Ectodermal cell (in vitro differentiated cells): ENCODE measurements around the gene SLC10A3.

Experiments used
- H3K27ac ChIP-seq: 2 replicates; pipeline ENCODE4 v1.7.0; 2013; ENCODE audit warnings: mild to moderate bottlenecking, low read depth, low read length; ENCODE audit not compliant: insufficient read depth, poor library complexity, severe bottlenecking
- H3K27me3 ChIP-seq: 2 replicates; pipeline ENCODE4 v1.7.0; 2013; ENCODE audit warnings: mild to moderate bottlenecking, low read length; ENCODE audit not compliant: insufficient read depth, control insufficient read depth, poor library complexity, severe bottlenecking
- H3K36me3 ChIP-seq: one replicate; pipeline ENCODE4 v1.7.0; 2013; ENCODE audit warnings: low read length; ENCODE audit not compliant: control insufficient read depth, insufficient read depth
- H3K4me1 ChIP-seq: one replicate; pipeline ENCODE4 v1.7.0; 2013; ENCODE audit warnings: low read length; ENCODE audit not compliant: control insufficient read depth, insufficient read depth
- H3K4me3 ChIP-seq: 2 replicates; pipeline ENCODE4 v1.7.0; 2013; ENCODE audit warnings: low read depth, low read length, control low read depth; ENCODE audit not compliant: insufficient read depth
- H3K9me3 ChIP-seq: 2 replicates; pipeline ENCODE4 v1.7.0; 2013; ENCODE audit warnings: mild to moderate bottlenecking, low read length, moderate library complexity; ENCODE audit not compliant: control insufficient read depth
- WGBS, 2 experiments: methylation state at CpG; one replicate each; pipeline ENCODE4 v1.1.7; 2013; ENCODE audit warnings: missing lambda C conversion rate in 2 of 2; 5-methylcytosine and 5-hydroxymethylcytosine counted together

The SLC10A3 gene

GRCh38 chrX:154525606-154526490 lies 35.4 kb upstream of the SLC10A3 start:
- Histone ChIP-seq H3K4me3 (no peak overlapping the region), H3K27me3 (no peaks in the 10 kb centered on the region), H3K4me1 (no peaks in the 10 kb centered on the region), H3K36me3 (no peaks in the 10 kb centered on the region), H3K27ac (no peak overlapping the region), H3K9me3 (no peaks in the 10 kb centered on the region)
- 87 to 93% methylated on average over 14 of the region's 14 CpGs for WGBS, 2 experiments

GRCh38 chrX:154519389-154519788 lies 29.0 kb upstream of the SLC10A3 start:
- Histone ChIP-seq H3K9me3 (no peaks in the 10 kb centered on the region), H3K27ac (no peak overlapping the region), H3K36me3 (no peaks in the 10 kb centered on the region), H3K27me3 (no peaks in the 10 kb centered on the region), H3K4me1 (peaks cover 10% of the 10 kb centered on the region), H3K4me3 (no peak overlapping the region)
- 93 to 95% methylated on average over 8 of the region's 8 CpGs for WGBS, 2 experiments

DNA sequence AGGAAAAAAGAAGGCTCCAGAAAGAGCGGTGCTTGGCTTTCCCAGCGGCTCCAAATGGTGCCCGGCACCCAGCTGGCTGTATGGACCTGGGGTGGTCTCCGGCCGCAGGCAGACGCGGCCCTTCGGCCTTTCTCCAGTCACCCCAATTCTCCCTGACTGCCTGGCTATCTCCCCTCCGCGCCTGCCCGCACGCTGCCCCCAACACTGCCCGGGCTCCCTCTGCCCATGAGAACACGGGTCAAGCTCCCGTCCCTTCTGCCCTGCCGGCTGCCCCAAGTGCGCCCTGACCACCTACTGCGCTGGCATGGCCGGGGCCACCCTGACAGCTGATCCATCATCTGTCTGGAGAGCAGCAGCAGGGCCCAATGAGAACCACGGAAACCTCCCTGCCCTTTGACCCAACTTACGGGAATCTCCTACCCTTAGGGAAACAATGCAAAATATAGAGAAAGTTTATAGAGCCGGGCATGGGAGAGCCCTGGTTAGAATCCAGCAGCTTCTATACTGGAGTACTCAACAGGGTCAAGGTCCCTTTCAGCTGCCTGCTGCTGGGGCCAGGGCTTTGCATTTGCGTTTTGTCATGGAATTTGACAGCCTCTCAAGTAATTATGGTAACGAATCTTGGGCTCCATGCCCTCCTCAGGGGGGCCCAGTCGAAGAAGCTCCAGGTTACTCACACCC lies 26.8 kb upstream of the SLC10A3 start:
- Histone ChIP-seq H3K9me3 (no peaks in the 10 kb centered on the region), H3K4me3 (peak overlapping the region; percentile 60), H3K4me1 (peaks cover 10% of the 10 kb centered on the region), H3K27ac (peak overlapping the region; percentile 76), H3K27me3 (no peaks in the 10 kb centered on the region), H3K36me3 (no peaks in the 10 kb centered on the region)
- 6 to 8% methylated on average over 24 to 25 of the region's 25 CpGs for WGBS, 2 experiments

GRCh38 chrX:154516656-154517100 lies 26.2 kb upstream of the SLC10A3 start:
- H3K4me3 ChIP-seq, result peak overlapping the region; percentile 60
- WGBS, 2 experiments, result 1 to 2% methylated on average over 17 to 19 of the region's 19 CpGs
- peak overlapping the region; percentile 76 for H3K27ac ChIP-seq
- no peaks in the 10 kb centered on the region for H3K9me3 ChIP-seq
- no peaks in the 10 kb centered on the region for H3K27me3 ChIP-seq
- H3K36me3 ChIP-seq, result no peaks in the 10 kb centered on the region
- H3K4me1 ChIP-seq, result peaks cover 10% of the 10 kb centered on the region

- Histone ChIP-seq H3K4me3 (peak within 1 kb of the TSS; percentile 60), H3K4me1 (peaks cover 10% of the 10 kb centered on the region), H3K27ac (peak within 1 kb of the TSS; percentile 76), H3K36me3 (no peaks in the 10 kb centered on the region), H3K27me3 (no peaks in the 10 kb centered on the region), H3K9me3 (no peaks in the 10 kb centered on the region)
- 0% methylated on average over 59 of the region's 59 CpGs for WGBS, 2 experiments
Measured at GRCh38 chrX:154515966-154516655, 25.7 kb upstream of the SLC10A3 start, which contains the start of gene FAM3A. Gene FAM3A (minus strand): TSS chrX:154516232. CDS start chrX:154515772, 460 bp downstream.

GRCh38 chrX:154515090-154515965 lies 24.9 kb upstream of the SLC10A3 start:
- 25 to 28% methylated on average over 34 of the region's 34 CpGs for WGBS, 2 experiments
- peaks cover 10% of the 10 kb centered on the region for H3K4me1 ChIP-seq

DNA sequence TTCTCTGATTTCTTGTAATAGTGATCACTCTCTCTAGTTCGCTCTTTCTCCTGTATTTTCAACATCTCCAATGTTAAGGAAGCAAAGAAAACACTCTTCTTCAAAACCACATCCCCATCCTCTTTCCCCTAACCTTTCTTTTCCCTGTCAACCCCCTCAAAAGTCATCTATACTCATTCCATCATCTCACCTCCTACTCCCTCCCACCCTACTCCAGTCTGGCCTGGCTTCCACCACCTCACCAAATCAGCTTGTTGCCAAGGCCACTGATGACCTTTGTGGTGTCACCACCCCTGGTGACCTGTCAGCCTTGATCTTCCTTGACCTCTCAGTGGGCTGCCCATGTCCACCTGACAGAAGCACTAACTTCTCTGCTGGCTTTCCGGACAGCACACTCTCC lies 23.3 kb upstream of the SLC10A3 start:
- Histone ChIP-seq H3K27me3 (no peaks in the 10 kb centered on the region), H3K4me1 (peaks cover 10% of the 10 kb centered on the region), H3K4me3 (no peak overlapping the region), H3K27ac (no peak overlapping the region), H3K9me3 (no peaks in the 10 kb centered on the region), H3K36me3 (no peaks in the 10 kb centered on the region)
- 92 to 97% methylated on average over 2 of the region's 2 CpGs for WGBS, 2 experiments

More at GRCh38 chrX:154515090-154515965, 24.9 kb upstream of the SLC10A3 start:
- Histone ChIP-seq H3K36me3 (no peaks in the 10 kb centered on the region), H3K27ac (no peak overlapping the region), H3K4me3 (peak overlapping the region; percentile 60), H3K27me3 (no peaks in the 10 kb centered on the region), H3K9me3 (no peaks in the 10 kb centered on the region)

- WGBS, 2 experiments, result 94 to 98% methylated on average over 16 of the region's 16 CpGs
- Histone ChIP-seq H3K36me3 (no peaks in the 10 kb centered on the region), H3K27ac (no peak overlapping the region), H3K9me3 (no peaks in the 10 kb centered on the region), H3K27me3 (no peaks in the 10 kb centered on the region), H3K4me3 (no peak overlapping the region), H3K4me1 (peaks cover 10% of the 10 kb centered on the region)
Measured at GRCh38 chrX:154512879-154513553, 22.6 kb upstream of the SLC10A3 start.

GRCh38 chrX:154511761-154512160 lies 21.3 kb upstream of the SLC10A3 start:
- Histone ChIP-seq H3K27me3 (no peaks in the 10 kb centered on the region), H3K27ac (no peak overlapping the region), H3K4me1 (no peaks in the 10 kb centered on the region), H3K4me3 (no peak overlapping the region), H3K36me3 (no peaks in the 10 kb centered on the region), H3K9me3 (no peaks in the 10 kb centered on the region)
- WGBS, 2 experiments, result 96% methylated on average over 10 to 12 of the region's 12 CpGs
